NT2/D1 (cell line): ENCODE measurements around the gene ACBD3.

Source experiments
- DNase-seq: peaks from one replicate; pipeline ENCODE4 v3.0.0-alpha.2; 2011; ENCODE audit warnings: low read depth, low spot score
- H3K27me3 ChIP-seq: 2 replicates; pipeline ENCODE4 v1.6.0; 2011; ENCODE audit warnings: mild to moderate bottlenecking; ENCODE audit not compliant: insufficient read length, insufficient read depth
- H3K36me3 ChIP-seq: 2 replicates; pipeline ENCODE4 v1.6.1; 2011; ENCODE audit warnings: mild to moderate bottlenecking, low read length, mixed read lengths; ENCODE audit not compliant: insufficient read depth, insufficient read length
- H3K4me1 ChIP-seq: 2 replicates; pipeline ENCODE4 v1.5.1; 2011; ENCODE audit not compliant: insufficient read depth, insufficient read length
- H3K4me3 ChIP-seq: 2 replicates; pipeline ENCODE4 v1.5.1; 2011; ENCODE audit warnings: low read depth; ENCODE audit not compliant: insufficient read length
- H3K9ac ChIP-seq: 2 replicates; pipeline ENCODE4 v1.6.0; 2011; ENCODE audit warnings: low read depth; ENCODE audit not compliant: insufficient read length
- H3K9me3 ChIP-seq: 2 replicates; pipeline ENCODE4 v1.5.1; 2011; ENCODE audit warnings: mild to moderate bottlenecking, low read length; ENCODE audit not compliant: insufficient read depth
- SUZ12 ChIP-seq: IDR thresholded peaks from 2 replicates; pipeline ENCODE4 v1.6.1; 2011; ENCODE audit not compliant: insufficient read length, insufficient read depth; ENCODE audit errors: extremely low read depth
- YY1 ChIP-seq: IDR thresholded peaks from 2 replicates; pipeline ENCODE4 v1.6.1; 2011; ENCODE audit not compliant: insufficient read length, insufficient read depth
- ZNF274 ChIP-seq: IDR thresholded peaks from 2 replicates; pipeline ENCODE4 v1.6.1; 2011; ENCODE audit warnings: mild to moderate bottlenecking, low read depth, low read length

Gene ACBD3

DNA sequence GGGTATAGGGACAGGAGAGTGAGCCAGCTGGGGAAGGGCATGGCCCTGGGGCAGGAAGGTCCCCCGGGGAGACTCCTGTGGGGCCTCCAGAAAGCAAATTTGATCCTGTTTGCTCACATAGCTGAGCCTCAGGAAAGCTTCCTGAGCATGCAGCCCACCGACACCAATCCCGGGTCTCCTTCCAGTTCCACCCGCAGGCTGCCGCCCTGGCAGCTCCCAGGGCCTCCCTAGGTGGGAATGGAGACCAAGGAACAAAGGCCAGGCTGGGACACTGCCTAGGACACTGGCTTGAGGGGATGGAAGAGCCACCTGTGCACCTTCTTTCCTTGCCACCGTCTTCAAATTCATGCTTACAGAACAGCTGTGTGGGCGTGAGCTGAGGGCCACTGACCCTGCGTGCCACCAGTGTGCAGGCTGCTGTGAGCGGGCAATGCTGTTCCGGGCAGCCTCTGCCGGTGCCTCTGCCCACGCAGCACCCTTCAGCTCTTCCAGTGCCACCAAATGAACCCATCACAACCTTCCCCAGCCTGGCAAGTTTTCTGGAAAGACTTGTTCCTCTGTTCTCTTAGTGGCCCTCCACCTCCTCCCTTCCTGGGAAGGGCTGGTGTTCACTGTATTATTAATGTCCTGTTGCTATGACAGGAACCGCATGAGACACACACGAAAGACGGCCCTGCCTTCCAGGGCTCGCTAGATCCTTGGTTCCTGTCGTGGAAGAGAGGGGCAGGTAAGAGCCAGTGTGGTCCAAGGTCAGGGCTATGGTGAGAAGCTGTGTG, 53.6 kb downstream of the ACBD3 start:
- Histone ChIP-seq H3K4me3 (no peak overlapping the region), H3K9me3 (no peaks in the 10 kb centered on the region), H3K27me3 (no peaks in the 10 kb centered on the region), H3K4me1 (peaks cover 5% of the 10 kb centered on the region), H3K9ac (peak overlapping the region; percentile 16), H3K36me3 (no peaks in the 10 kb centered on the region)
- TF ChIP-seq SUZ12 (no peak), ZNF274 (no peak), YY1 (no peak)
- no peak for DNase-seq

- no peak for TF ChIP-seq YY1
- TF ChIP-seq SUZ12, result no peak
- no peak for TF ChIP-seq ZNF274
- DNase-seq, result no peak
- Histone ChIP-seq H3K9ac (no peak overlapping the region), H3K36me3 (no peaks in the 10 kb centered on the region), H3K27me3 (no peaks in the 10 kb centered on the region), H3K4me3 (no peak overlapping the region), H3K9me3 (no peaks in the 10 kb centered on the region), H3K4me1 (peaks cover 7% of the 10 kb centered on the region)
Measured at GRCh38 chr1:226131639-226132038, 54.9 kb downstream of the ACBD3 start.

- H3K9ac ChIP-seq, result no peak overlapping the region
- TF ChIP-seq YY1, result no peak
- TF ChIP-seq ZNF274, result no peak
- no peak for TF ChIP-seq SUZ12
- H3K9me3 ChIP-seq, result no peaks in the 10 kb centered on the region
- no peak for DNase-seq
- no peaks in the 10 kb centered on the region for H3K36me3 ChIP-seq
- H3K27me3 ChIP-seq, result no peaks in the 10 kb centered on the region
- H3K4me1 ChIP-seq, result peaks cover 10% of the 10 kb centered on the region
- no peak overlapping the region for H3K4me3 ChIP-seq
Measured at GRCh38 chr1:226129230-226129629, 57.3 kb downstream of the ACBD3 start.

DNA sequence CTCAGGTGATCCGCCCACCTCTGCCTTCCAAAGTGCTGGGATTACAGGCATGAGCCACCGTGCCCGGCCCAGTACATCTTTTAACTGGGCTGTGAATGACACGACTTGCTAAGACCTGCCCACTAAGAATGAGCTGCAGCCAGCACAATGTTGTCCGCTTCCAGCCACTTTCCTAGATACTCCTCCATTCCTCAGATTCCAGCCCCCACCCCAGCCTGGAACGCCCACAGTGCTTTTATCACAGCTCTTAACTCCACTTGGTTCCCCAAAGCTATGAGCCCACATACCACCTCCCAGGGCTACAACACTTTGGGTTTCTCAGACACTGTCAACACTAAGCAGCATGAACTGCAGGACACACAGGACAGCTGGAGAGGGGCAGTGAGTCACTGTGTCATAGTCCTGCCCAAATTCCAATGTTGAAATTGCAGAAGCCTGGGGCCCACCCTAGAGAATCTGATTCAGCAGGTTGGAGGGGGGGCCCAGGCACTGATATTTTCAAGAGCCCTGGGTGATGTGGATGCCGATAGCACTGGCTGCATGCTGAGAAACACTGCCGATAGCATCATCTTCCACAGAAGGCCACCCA, 58.0 kb downstream of the ACBD3 start:
- Histone ChIP-seq H3K9me3 (no peaks in the 10 kb centered on the region), H3K4me1 (peaks cover 17% of the 10 kb centered on the region), H3K4me3 (no peak overlapping the region), H3K36me3 (no peaks in the 10 kb centered on the region), H3K27me3 (no peaks in the 10 kb centered on the region), H3K9ac (no peak overlapping the region)
- DNase-seq, result no peak
- no peak for TF ChIP-seq ZNF274
- TF ChIP-seq YY1, result no peak
- TF ChIP-seq SUZ12, result no peak

GRCh38 chr1:226126824-226127569, 59.5 kb downstream of the ACBD3 start:
- H3K4me3 ChIP-seq, result no peak overlapping the region
- no peaks in the 10 kb centered on the region for H3K27me3 ChIP-seq
- peak overlapping the region; percentile 24 for H3K9ac ChIP-seq
- peaks cover 16% of the 10 kb centered on the region for H3K4me1 ChIP-seq
- no peaks in the 10 kb centered on the region for H3K9me3 ChIP-seq
- H3K36me3 ChIP-seq, result no peaks in the 10 kb centered on the region
- DNase-seq, result no peak
- no peak for TF ChIP-seq SUZ12
- no peak for TF ChIP-seq ZNF274
- no peak for TF ChIP-seq YY1

GRCh38 chr1:226125831-226126230, 60.7 kb downstream of the ACBD3 start:
- Histone ChIP-seq H3K36me3 (no peaks in the 10 kb centered on the region), H3K27me3 (peaks cover 4% of the 10 kb centered on the region), H3K4me1 (peaks cover 20% of the 10 kb centered on the region), H3K9me3 (no peaks in the 10 kb centered on the region), H3K9ac (no peak overlapping the region), H3K4me3 (no peak overlapping the region)
- DNase-seq, result no peak
- TF ChIP-seq ZNF274 (no peak), YY1 (no peak), SUZ12 (no peak)
